OCI-M2 (cell line): Measurements from ENCODE around the gene GJE1.
"Not testable (repeated sequence)": the region's sequence is repeated elsewhere in the genome, so short reads cannot be mapped to it uniquely, and the experiment has no call there.

Experiments used
- DNase-seq: peaks from one replicate; lab custom pipeline; 2025; ENCODE audit not compliant: unreplicated experiment; lab: John Stamatoyannopoulos, UW

GJE1 gene, protein sequence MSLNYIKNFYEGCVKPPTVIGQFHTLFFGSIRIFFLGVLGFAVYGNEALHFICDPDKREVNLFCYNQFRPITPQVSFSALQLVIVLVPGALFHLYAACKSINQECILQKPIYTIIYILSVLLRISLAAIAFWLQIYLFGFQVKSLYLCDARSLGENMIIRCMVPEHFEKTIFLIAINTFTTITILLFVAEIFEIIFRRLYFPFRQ

DNA sequence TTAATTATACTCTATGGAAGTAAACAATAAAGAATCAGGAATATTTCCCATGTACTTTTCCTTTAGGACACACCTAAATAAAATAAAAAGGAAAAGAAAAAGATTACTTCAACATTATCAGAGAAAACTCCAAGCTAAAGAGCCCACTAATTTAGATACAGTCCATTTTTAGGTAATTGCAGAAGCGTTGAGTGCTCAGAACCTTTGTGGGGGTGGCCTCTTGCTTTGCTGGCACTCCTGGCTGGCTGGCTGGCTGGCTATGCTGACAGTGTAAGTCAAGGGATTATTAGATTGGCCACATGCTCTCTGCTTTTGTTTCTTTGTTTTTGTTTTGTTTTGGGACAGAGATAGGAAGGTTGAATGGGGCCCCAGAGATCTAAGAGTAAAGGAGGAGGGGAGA is at the start of gene GJE1:
Gene GJE1 (plus strand): TSS at position 301 of the 400 bp plus-strand sequence. CDS start 234 bp downstream, outside the sequence.
- DNase-seq, result no peak

DNA sequence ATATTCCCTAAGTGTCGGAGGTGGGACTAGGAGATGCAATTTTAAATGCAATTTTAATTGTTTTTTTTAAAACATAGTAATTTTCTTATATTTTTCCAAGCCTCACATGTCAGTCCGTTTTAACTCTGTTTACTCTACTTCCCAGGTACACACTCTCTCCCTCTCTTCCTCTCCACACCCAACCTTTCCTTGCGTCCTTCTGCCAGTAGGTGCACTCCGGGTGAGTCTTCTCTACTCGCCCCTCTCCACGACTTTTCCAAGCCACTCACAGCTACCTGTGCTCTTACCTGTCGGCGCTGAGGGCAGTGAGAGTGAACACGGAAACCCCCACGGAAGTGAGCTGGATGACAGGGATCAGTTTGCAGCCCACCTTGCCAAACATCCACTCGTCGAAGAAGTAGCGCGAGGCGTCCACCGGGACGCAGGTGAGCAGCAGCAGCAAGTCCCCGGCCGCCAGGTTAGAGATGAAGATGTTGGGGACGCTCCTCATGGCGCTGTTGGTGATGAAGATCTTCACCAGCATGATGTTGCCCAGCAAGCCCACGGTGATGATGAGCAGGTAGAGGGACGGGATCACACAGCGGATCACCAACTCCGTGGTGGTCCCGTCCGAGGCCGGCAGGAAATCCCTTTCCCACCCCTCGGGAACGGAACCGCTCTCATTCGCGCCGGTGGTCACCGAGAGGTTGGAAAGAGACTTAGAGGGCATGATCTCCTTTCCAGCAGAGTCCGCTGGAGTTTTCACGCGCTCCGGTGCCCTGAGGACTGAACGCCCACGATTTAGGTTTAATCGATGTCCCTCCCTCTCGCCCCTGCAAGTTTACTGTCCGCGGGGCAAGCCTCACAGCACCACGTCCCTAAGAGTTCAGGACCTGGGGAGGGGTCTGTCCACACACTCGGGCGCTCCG is 44.5 kb upstream of the GJE1 start:
- DNase-seq, result no peak

DNA sequence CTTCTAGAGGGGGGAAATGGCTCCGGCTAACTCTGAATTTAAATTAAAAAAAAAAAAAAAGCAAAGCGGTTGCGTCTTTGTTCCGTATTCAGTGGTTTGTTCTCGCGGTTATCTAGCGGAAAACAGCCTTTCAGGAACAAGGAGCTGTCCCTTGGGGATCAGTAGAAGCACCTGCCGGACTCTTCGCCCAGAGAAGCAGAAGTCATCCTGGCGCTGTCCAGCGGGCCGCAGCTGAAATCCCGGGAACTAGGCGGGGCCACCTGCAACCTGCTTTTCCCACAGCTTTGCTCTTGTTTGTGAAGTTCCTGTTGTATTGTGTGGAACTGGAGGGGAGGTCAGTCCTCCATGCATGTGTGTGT is 43.9 kb upstream of the GJE1 start:
- DNase-seq, result no peak

DNA sequence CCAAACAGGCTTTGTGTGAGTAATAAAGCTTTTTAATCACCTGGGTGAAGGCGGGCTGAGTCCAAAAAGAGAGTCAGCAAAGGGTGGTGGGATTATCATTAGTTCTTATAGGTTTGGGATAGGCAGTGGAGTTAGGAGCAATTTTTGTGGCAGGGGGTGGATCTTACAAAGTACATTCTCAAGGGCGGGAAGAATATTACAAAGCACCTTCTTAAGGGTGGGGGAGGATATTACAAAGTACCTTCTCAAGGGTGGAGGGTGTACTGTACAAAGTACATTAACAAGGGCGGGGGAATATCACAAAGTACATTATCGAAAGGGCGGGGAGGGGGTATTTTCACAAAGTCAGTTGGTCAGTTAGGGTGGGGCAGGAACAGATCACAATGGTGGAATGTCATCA is 27.9 kb upstream of the GJE1 start:
- not testable (repeated sequence) for DNase-seq

DNA sequence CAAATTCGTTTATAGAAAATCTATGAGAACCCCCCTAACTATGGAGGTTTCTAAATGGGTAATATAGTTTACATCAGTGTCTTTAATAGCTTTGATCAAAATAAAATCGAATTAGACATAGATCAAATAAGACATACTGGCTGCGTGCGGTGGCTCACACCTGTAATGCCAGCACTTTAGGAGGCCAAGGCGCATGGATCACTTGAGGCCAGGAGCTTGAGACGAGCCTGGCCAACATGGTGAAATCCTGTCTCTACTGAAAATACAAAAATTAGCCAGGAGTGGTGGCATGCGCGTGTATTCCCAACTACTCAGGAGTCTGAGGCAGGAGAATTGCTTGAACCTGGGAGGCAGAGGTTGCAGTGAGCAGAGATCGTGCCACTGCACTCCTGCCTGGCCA is 21.9 kb upstream of the GJE1 start:
- DNase-seq, result not testable (repeated sequence)

DNA sequence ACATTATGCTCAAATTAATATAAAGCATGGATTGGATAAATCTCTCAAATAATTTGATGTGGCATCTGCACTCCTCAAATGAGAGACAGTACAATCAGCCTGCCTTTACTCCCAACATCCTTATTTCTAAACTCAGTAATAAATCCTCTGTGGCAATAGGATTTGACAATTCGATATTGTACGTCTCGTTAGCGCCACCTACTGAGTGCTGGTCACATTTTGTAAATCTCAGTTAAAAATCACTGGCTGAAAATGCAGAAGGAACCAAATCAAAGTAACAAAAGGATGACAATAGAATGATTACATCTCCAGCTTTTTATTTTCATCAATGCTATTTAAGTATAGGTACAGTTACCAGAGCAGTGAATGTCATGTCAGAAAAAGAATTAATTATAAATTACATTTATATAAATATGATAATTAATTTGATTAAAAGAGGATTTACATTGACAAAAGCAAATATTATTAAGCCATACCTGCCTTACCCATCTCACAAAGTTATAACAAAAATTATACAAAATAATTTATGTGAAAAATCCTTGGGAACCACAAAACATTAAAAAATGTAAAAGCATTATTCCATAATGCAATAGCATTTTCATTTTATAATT is 20.2 kb upstream of the GJE1 start:
- peak; percentile 74 for DNase-seq

DNA sequence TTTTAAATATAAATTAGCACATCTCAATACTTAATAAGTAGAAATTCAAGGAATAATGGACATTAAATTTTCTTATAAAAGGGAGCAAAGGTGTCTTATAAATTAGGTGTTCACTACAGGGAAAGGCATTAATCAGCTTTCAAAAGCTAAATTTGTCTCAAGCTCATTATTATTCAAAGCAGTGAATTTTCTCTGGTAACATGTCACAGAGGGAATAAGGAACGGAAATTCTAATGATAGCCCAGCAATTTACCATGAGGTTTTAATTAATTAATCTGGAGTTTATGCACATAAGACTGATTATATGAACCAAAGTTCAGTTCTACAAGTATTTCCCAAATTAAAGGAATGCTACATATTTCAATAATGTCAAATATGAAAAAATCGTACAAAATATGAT is 15.4 kb upstream of the GJE1 start:
- no peak for DNase-seq

DNA sequence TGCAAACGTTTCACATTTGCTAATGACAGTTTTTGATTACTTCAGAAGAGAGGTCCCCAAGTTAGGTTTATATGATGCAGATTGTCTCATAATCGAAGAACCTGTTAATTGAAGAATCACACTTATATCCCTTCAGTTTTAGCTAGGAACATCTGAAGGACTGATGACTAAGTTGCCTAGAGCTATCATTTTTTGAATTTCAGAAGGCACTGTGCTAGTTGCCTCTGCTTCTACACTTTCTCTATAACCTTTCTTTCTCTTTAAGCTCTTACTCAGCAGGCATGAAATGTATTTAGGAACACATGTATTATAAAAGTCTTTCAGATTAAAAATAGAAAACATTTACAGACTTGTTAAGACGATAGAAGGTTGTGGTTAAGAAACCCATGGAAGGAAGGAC is 14.4 kb upstream of the GJE1 start:
- no peak for DNase-seq

DNA sequence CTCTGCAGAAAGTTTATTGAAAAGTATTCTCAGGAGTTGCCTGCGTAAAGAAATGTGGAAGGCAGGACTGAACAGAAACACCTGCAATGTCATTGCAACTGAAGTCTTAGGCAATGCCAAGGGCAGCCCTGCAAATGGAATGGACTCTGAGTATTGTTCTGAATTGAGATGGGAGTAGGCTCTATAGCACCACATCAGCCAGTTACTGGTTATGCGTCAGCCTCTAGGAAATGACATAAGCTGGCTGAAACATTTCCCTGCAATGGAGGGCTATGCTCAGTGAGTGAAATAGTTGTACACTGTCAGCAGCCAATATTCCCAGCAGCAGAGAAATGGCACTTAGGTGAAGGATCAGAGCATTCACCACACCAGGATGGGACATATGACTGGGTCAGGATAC is 13.8 kb upstream of the GJE1 start:
- no peak for DNase-seq

DNA sequence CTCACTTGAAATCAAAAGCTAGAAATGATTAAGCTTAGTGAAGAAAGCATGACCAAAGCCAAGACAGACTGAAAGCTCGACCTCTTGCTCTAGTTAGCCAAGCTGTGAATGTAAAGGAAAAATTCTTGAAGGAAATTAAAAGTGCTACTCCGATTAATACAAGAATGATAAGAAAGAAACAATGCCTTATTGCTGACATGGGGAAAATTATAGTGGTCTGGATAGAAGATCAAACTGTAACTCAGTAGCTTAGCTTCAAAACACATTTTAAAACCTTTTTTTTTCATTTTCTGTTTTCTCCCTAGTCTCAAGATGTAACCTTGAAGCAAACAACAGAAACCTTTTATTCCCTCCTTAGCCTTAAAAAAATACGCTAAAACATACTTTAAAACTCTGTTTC is 11.4 kb upstream of the GJE1 start:
- no peak for DNase-seq

DNA sequence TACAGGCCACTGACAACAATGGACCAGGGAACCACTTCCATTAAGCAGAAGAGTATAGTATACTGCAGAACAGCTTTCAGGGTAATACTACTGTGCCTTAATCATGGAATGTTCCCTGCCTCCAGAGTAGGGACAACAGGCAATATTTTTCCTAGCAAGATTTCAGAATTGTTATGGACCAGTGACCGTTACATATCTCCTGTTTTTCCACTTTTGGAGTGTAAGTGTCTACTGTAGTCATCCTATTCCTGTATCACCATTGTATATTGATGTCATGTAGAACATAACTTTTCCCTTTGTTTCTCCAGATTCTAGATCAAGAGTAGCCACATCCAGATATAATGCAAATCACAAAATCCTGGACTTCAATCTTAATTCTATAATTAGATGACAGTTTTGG is 1.9 kb upstream of the GJE1 start:
- no peak for DNase-seq

DNA sequence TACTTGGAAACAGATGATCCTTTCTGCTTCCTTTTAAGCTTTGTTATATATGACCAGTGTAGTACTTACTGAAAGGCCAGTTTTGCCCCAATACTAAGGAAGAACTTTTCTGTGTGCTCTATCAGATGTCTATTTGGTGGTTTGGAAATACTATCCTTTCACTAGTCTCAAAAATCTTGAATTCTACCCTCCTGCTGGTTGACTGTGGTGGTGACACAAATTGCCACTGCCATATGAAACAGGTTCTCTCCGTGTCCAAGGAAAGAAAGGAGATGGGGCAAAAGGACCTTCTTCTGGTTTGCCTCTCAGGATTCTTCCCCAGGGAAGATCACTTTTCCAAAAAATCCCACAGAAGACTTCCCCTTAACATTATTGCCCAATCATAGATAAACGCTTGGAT is 6.2 kb downstream of the GJE1 start:
- no peak for DNase-seq

DNA sequence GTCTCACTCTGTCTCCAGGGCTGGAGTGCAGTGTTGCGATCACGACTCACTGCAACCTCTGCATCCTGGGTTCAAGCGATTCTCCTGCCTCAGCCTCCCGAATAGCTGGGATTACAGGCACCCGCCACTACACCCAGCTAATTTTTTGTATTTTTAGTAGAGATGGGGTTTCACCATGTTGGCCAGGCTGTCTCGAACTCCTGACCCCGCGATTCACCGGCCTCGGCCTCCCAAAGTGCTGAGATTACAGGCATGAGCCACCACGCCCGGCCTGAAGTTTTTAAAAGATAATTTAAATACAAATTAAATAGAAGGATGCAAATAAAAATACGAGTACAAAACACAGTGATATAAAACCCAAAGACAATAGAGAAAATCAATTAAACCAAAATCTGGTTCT is 8.8 kb downstream of the GJE1 start:
- not testable (repeated sequence) for DNase-seq

DNA sequence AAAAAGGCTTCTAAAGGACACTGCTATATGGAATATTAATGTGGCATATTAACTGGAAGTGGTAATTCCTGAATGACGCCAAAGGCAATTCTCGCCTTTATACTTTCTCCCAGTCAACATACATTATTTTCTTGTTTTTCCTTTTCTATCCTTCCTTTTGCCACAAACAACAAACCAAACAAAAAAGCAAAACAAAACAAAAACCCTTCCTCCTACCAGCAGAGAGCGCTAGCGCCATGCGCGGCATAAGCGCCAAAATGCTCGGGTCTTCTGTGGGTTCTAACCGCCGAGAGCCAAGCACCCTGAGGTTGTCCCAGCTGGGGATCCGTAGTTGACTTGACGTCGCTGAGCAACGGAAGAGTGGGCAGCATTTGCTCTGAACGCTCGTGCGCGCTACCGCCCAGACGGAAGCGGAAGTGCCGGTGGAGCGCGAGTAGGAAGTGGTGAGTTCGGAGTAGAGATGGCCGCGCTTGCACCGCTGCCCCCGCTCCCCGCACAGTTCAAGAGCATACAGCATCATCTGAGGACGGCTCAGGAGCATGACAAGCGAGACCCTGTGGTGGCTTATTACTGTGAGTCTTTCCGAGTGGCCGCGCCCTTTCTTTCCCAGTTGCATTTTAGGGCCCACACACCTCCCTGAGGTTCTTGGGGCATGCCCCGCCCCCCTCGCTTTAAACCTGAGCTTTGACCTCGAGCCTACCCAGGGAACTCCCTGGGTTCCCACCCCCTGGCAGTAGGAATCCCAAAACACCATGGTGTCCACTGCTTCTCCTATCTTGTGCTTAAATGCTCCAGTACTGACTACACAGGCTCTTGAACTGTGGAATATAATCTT is 14.3 kb downstream of the GJE1 start, which contains the start of the genes NMBR and VTA1:
Gene NMBR (minus strand): TSS at position 295 of the 835 bp plus-strand sequence. CDS start 58,464 bp downstream, outside the sequence.
Gene VTA1 (plus strand): TSS at position 436 of the 835 bp plus-strand sequence. CDS start 25 bp downstream, at position 461.
- DNase-seq, result peak; percentile 75

DNA sequence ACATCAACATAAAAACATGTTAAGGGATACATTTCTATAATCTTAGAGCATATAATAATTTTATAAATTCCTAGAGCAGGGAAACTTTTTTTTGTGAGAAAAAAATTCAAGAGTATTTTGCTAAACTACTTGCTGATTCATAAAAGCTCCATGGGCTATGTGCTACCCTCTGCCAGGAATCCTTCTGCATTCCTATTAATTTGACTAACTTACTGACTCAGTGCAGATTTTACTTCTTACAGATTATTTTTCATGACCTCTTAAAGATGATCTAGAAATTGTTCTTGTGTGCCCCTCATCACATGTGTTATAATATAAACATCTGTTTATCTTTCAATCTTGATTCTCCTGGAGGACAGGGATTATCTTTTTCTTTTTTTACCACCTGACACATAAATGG is 20.0 kb downstream of the GJE1 start:
- no peak for DNase-seq

DNA sequence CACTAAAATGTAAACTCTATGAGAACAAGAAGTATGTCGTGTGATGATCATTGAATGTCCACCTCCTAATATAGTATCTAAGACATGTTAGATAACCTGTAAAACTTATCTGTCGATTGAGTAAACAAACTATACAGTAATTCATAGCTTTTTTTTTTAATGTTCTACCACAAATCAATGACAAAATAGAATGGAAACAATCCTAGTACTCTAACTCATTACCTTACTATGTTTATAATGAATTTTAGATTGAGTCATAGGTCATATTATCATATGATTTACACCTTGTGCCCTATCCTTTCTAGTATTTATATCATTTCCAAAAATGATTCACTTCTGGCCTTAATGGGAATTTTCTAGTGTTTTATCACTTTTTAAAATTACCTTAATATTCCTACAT is 20.5 kb downstream of the GJE1 start:
- no peak for DNase-seq

DNA sequence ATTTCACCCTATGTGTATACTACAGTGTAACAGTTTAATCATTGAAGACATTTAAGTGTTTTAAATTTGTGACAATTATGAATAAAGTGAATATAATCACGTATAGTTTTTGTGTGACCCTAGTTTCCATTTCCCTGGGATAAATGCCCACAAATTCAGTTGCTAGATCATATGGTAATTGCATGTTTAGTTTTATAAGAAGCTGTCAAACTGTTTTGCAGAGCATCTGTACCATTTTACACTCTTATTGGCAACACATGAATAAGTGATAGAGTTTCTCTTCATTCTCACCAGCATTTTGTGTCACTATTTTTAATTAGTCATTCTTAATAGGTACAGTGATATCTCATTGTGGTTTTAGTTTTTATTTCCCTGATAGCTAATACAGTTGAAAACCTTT is 21.6 kb downstream of the GJE1 start:
- DNase-seq, result no peak

DNA sequence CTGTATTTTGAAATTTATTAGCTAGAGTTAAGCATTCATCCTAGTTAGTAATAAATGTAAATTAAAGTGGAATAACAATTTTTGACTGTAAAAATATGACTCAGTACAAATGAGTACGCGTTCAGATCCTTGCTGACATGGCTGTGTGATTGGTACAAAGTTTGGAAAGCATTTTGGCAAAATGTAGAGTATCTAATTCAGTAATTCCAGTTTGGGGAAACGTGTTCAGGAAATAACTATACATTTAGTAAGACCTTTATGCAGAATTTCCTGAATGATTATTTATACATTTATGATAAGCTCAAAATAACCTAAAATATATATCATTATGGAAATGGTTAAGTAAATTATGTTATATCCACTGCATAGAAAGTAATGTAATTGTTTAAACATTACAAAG is 22.4 kb downstream of the GJE1 start:
- DNase-seq, result no peak

DNA sequence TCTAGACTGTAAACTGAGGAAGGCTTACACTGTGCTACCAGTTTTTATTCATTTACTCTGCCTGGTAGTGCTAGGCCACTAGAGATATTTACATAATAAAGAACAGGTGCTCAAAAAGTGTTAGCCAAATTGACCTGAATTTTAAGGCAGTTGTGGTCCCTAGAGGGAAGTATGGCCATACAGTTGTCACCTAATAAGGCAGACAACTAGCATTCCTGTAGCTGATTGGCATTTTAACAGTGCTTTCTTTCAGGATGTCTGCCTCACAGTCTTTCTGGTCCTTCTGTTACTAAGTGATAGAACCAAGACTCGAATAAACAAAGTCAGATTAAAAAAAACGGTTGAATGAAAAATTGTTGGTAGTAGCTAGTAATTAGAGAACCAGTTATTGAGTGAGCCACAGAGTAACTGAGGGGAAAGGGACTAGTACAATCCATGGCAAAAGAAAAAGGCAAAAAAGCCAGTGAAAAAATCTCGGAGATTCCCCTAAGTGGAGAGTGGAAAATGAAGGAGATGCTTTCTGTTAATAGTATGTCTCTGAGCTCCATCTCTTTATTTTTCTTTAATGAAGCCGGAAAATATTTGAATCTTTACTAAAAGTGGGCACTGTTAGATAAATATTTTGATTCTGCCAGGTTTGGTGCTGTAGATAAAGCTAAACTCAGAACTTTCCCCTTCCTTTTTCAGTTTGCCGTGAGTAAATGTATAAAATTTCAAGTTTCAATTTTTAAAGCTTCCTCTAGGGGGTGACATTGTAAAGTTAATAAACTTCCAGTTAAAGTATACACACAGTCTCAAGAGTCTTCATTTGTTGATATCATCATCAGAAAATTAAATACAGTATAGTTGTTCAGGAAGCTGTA is 23.4 kb downstream of the GJE1 start:
- DNase-seq, result no peak

DNA sequence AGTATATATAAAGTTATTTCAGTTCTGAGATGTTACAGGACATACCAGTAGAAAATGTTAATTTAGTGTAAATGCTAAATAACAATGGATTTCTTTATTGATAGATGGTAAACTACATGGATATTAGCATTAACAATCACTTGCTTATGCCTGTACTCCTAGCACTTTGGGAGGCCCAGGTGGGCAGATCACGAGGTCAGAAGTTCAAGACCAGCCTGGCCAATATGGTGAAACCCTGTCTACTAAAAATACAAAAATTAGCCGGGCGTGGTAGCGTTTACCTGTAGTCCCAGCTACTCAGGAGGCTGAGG is 24.0 kb downstream of the GJE1 start:
- not testable (repeated sequence) for DNase-seq
